WTC11 (cell line): Measurements from ENCODE around the gene CACUL1.

Experiments used
- ATF3 ChIP-seq: sonication (generic); formaldehyde crosslinking; conservative IDR thresholded peaks from 2 replicates; pipeline ENCODE4 v1.8.1; 2022; ENCODE audit warnings: mild to moderate bottlenecking, missing genetic modification reagents
- ATF6 ChIP-seq: sonication (generic); formaldehyde crosslinking; IDR thresholded peaks from 2 replicates; pipeline ENCODE4 v1.8.1; 2023; ENCODE audit warnings: mild to moderate bottlenecking, missing genetic modification reagents
- CBFB ChIP-seq: sonication (generic); formaldehyde crosslinking; IDR thresholded peaks from 2 replicates; pipeline ENCODE4 v1.8.1; 2022; ENCODE audit warnings: mild to moderate bottlenecking, low read depth, missing genetic modification reagents
- CREB1 ChIP-seq: sonication (generic); formaldehyde crosslinking; IDR thresholded peaks from 2 replicates; pipeline ENCODE4 v1.8.0; 2023; ENCODE audit warnings: mild to moderate bottlenecking, missing genetic modification reagents
- CTCF ChIP-seq: fragments of 200-600 bp; IDR thresholded peaks from 2 replicates; pipeline ENCODE4 v1.8.0; 2022; ENCODE audit warnings: antibody characterized with exemption
- FOXJ3 ChIP-seq: sonication (generic); formaldehyde crosslinking; IDR thresholded peaks from 2 replicates; pipeline ENCODE4 v1.9.0; 2021; ENCODE audit warnings: missing genetic modification reagents, mild to moderate bottlenecking, borderline replicate concordance
- FOXP4 ChIP-seq: sonication (generic); formaldehyde crosslinking; IDR thresholded peaks from 2 replicates; pipeline ENCODE4 v1.8.0; 2022; ENCODE audit warnings: mild to moderate bottlenecking, missing genetic modification reagents
- KAT7 ChIP-seq: sonication (generic); formaldehyde crosslinking; IDR thresholded peaks from 2 replicates; pipeline ENCODE4 v1.8.1; 2023; ENCODE audit warnings: missing genetic modification reagents, mild to moderate bottlenecking, borderline replicate concordance
- NR2C2 ChIP-seq: sonication (generic); formaldehyde crosslinking; IDR thresholded peaks from 2 replicates; pipeline ENCODE4 v1.8.0; 2022; ENCODE audit warnings: mild to moderate bottlenecking, missing genetic modification reagents
- NR3C1 ChIP-seq: sonication (generic); formaldehyde crosslinking; conservative IDR thresholded peaks from 2 replicates; pipeline ENCODE4 v1.8.1; 2023; ENCODE audit warnings: low read depth, mild to moderate bottlenecking, missing genetic modification reagents
- SP1 ChIP-seq: sonication (generic); formaldehyde crosslinking; conservative IDR thresholded peaks from 2 replicates; pipeline ENCODE4 v1.8.1; 2022; ENCODE audit warnings: missing genetic modification reagents
- USF2 ChIP-seq: sonication (generic); formaldehyde crosslinking; IDR thresholded peaks from 2 replicates; pipeline ENCODE4 v1.8.1; 2023; ENCODE audit warnings: mild to moderate bottlenecking, missing genetic modification reagents, moderate library complexity
- ZNF121 ChIP-seq: sonication (generic); formaldehyde crosslinking; IDR thresholded peaks from 2 replicates; pipeline ENCODE4 v1.8.0; 2023; ENCODE audit warnings: missing genetic modification reagents

- TF ChIP-seq CTCF (no peak), CREB1 (no peak), FOXJ3 (CRISPR knock-in tag) (no peak), FOXP4 (CRISPR knock-in tag) (no peak), USF2 (CRISPR knock-in tag) (no peak), KAT7 (CRISPR knock-in tag) (no peak), SP1 (CRISPR knock-in tag) (no peak), NR3C1 (CRISPR knock-in tag) (no peak), ATF6 (CRISPR knock-in tag) (no peak), ZNF121 (CRISPR knock-in tag) (no peak), ATF3 (no peak), CBFB (CRISPR knock-in tag) (no peak), NR2C2 (CRISPR knock-in tag) (no peak)
Observed at GRCh38 chr10:118769898-118770600, 15.3 kb upstream of the CACUL1 start.
